A673 (cell line): ENCODE results near the gene PIWIL4. TPM values are rescaled to one million over a fixed set of nuclear protein-coding genes. Genes with fewer than 3 reads are reported as not detected.

ENCODE experiments used
- BruUV-seq: library from RNA; stranded (reverse); fragments of 400-500 nt; replicated peaks from 2 replicates; lab custom pipeline; 2021; lab: Mats Ljungman, UMichigan
- CTCF ChIA-PET: fragments of 300-600 bp; sonication (Branson Sonifier 250); formaldehyde crosslinking; loops from one replicate; lab custom pipeline; 2022; ENCODE audit warnings: antibody characterized with exemption; lab: Charles Lee
- POLR2A ChIA-PET: fragments of 300-600 bp; sonication (Branson Sonifier 250); formaldehyde crosslinking; loops from one replicate; lab custom pipeline; 2022; ENCODE audit warnings: antibody characterized with exemption; ENCODE audit not compliant: low non-redundant PET; lab: Charles Lee
- DNase-seq: peaks from one replicate; pipeline ENCODE4 v3.0.0-alpha.2; 2015; ENCODE audit warnings: low spot score
- H3K27ac ChIP-seq: fragments of 200-600 bp; sonication (generic); 2 replicates; pipeline ENCODE4 v1.5.1; 2016; ENCODE audit warnings: mixed run types, low read depth, mild to moderate bottlenecking, mixed read lengths, antibody characterized with exemption, low read length; ENCODE audit not compliant: poor library complexity, severe bottlenecking
- H3K27me3 ChIP-seq: fragments of 200-600 bp; sonication (generic); replicated peaks from 2 replicates; pipeline ENCODE4 v1.6.1; 2017; ENCODE audit warnings: mixed run types, low read depth, mild to moderate bottlenecking, mixed read lengths, antibody characterized with exemption, low read length; ENCODE audit not compliant: insufficient read depth, poor library complexity
- H3K36me3 ChIP-seq: fragments of 200-600 bp; sonication (generic); 2 replicates; pipeline ENCODE4 v1.6.1; 2016; ENCODE audit warnings: mixed run types, mild to moderate bottlenecking, mixed read lengths, antibody characterized with exemption, low read length; ENCODE audit not compliant: insufficient read depth, poor library complexity, severe bottlenecking
- H3K4me1 ChIP-seq: fragments of 200-600 bp; sonication (generic); 2 replicates; pipeline ENCODE4 v1.6.1; 2017; ENCODE audit warnings: mixed run types, mild to moderate bottlenecking, mixed read lengths, antibody characterized with exemption, low read length; ENCODE audit not compliant: insufficient read depth, poor library complexity, severe bottlenecking
- H3K4me3 ChIP-seq: fragments of 200-600 bp; sonication (generic); 2 replicates; pipeline ENCODE4 v1.5.1; 2016; ENCODE audit warnings: low read depth, mixed run types, mild to moderate bottlenecking, mixed read lengths, low read length; ENCODE audit not compliant: poor library complexity, severe bottlenecking
- H3K9me3 ChIP-seq: fragments of 200-600 bp; sonication (generic); 2 replicates; pipeline ENCODE4 v1.6.1; 2016; ENCODE audit warnings: mixed run types, low read depth, mild to moderate bottlenecking, mixed read lengths, antibody characterized with exemption, low read length; ENCODE audit not compliant: poor library complexity, severe bottlenecking
- EZH2 ChIP-seq: fragments of 200-600 bp; sonication (generic); IDR thresholded peaks from 2 replicates; pipeline ENCODE4 v1.6.1; 2017; ENCODE audit warnings: borderline replicate concordance, low read depth, mild to moderate bottlenecking, mixed read lengths, antibody characterized with exemption, low read length; ENCODE audit not compliant: poor library complexity, severe bottlenecking
- intact Hi-C: fragments of 100-400 bp; cut with micrococcal nuclease; formaldehyde crosslinking; loops from one replicate; pipeline ENCODE4 v1.10.0; 2022; ENCODE audit not compliant: unreplicated experiment
- total RNA-seq: library from RNA; stranded (reverse); gene quantifications from 2 replicates; pipeline ENCODE4 v1.2.3, GENCODE V29; 2021
- TF ChIP-seq, protein P1 (sequence below): fragments of 300-800, 200-600 bp; sonication (generic); conservative IDR thresholded peaks from 2 replicates; pipeline ENCODE4 v1.5.1; 2017; ENCODE audit warnings: low read depth, mild to moderate bottlenecking, antibody characterized with exemption, low read length, moderate library complexity, mixed read lengths

Gene PIWIL4
- total RNA-seq, 1 experiment from 2014 or later: 1.6 TPM

DNA sequence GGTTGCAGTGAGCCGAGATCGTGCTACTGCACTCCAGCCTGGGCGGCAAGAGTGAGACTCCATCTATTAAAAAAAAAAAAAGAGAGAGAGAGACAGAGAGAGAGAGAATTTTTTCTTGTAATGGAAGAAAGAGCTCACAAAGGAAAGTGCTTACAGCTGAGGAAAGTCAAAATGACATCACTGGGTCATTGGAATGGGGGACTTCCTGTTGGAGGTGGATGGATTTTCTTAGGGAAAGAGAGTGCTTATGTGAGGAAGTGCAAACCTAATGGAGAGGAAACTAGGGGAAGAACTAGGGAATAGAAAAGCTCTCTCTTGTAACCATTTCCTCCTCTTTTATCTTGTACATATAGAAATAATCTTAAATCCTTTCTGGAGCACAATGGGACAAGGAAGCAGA, 6.3 kb upstream of the PIWIL4 start:
- CTCF ChIA-PET: no interaction called here
- POLR2A ChIA-PET: no interaction called here
- Histone ChIP-seq H3K36me3 (no peaks in the 10 kb centered on the region), H3K27ac (no peak overlapping the region), H3K4me1 (peaks cover 9% of the 10 kb centered on the region), H3K4me3 (no peak overlapping the region), H3K9me3 (no peaks in the 10 kb centered on the region), H3K27me3 (no peaks in the 10 kb centered on the region)
- intact Hi-C loops: no loop called here
- no peak for TF ChIP-seq EZH2
- TF ChIP-seq, protein P1, sequence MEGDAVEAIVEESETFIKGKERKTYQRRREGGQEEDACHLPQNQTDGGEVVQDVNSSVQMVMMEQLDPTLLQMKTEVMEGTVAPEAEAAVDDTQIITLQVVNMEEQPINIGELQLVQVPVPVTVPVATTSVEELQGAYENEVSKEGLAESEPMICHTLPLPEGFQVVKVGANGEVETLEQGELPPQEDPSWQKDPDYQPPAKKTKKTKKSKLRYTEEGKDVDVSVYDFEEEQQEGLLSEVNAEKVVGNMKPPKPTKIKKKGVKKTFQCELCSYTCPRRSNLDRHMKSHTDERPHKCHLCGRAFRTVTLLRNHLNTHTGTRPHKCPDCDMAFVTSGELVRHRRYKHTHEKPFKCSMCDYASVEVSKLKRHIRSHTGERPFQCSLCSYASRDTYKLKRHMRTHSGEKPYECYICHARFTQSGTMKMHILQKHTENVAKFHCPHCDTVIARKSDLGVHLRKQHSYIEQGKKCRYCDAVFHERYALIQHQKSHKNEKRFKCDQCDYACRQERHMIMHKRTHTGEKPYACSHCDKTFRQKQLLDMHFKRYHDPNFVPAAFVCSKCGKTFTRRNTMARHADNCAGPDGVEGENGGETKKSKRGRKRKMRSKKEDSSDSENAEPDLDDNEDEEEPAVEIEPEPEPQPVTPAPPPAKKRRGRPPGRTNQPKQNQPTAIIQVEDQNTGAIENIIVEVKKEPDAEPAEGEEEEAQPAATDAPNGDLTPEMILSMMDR: no peak
- no peak for DNase-seq
- no TSS peak for BruUV-seq

DNA sequence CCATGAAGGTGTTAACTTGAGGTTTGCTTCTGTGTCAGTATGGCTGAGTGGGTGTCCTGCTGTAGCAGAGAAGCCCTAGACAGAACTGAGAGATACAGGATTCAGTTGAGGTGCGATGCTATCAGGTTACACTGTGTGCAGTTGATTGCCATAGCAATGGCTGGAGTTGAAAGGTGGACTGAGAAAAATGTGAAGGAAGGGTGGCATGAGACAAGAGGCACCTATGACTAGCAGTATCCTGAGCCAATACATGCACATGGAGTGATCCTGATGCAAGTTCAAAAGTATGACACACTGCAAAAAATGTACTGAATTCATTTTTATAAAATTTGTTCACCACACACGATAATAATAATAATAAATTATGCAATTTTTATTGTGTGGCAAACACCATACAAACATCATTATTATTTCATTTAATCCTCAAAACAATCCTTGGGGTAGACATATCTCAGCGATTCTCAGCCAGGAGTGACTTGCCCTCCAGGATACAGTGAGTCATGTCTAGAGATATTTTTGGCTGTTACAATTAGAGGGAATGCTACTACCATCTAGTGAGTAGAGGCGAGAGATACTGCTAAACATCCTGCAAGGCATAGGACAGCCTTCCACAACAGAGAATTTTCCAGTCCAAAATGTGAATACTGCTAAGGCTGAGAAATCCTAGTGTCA, 3.9 kb upstream of the PIWIL4 start:
- peak; percentile 28 for DNase-seq
- H3K4me3 ChIP-seq: no peak overlapping the region
- intact Hi-C loops: no loop called here
- ChIA-PET POLR2A (no interaction called here), CTCF (no interaction called here)
- no peak for TF ChIP-seq EZH2
- TF ChIP-seq, protein P1: no peak
- no peak overlapping the region for H3K27ac ChIP-seq
- peaks cover 9% of the 10 kb centered on the region for H3K4me1 ChIP-seq
- H3K9me3 ChIP-seq: no peaks in the 10 kb centered on the region
- no TSS peak for BruUV-seq
- no peaks in the 10 kb centered on the region for H3K36me3 ChIP-seq
- no peaks in the 10 kb centered on the region for H3K27me3 ChIP-seq

DNA sequence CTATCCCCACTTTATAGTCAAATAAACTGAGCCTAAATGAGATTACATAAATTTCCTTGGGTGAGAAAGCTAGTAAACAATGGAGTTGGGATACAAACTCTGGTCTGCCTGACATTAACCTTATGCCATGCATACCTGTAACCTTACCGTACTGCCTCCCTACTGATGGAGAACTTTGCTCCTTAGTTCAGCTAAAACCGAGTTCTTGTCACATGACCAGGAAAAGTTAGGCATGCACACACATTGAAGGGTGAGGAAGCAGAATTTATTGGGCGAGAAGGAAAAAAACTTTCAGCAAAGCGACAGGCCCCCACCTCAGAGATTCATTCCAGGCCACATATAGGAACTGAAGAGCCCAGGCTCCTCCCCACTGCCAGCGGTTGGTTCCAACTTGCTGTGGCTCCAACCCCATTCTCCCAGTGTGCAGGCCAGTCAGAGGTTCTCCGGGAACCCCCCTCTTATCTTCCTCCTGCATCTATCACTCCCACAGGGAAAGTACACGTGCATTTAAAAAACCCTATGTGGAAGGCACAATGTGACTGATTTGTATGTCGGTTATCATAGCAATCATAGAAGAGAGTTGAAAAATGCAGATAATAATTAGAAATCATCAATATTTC, 3.2 kb upstream of the PIWIL4 start:
- Histone ChIP-seq H3K27me3 (no peaks in the 10 kb centered on the region), H3K4me3 (no peak overlapping the region), H3K36me3 (no peaks in the 10 kb centered on the region), H3K27ac (no peak overlapping the region), H3K9me3 (no peaks in the 10 kb centered on the region), H3K4me1 (peaks cover 4% of the 10 kb centered on the region)
- ChIA-PET POLR2A (no interaction called here), CTCF (no interaction called here)
- no peak for DNase-seq
- intact Hi-C loops: no loop called here
- no TSS peak for BruUV-seq
- no peak for TF ChIP-seq EZH2
- TF ChIP-seq, protein P1: no peak
